ENCODE measurements around the gene TSPAN1. TPM values are rescaled to one million over a fixed set of nuclear protein-coding genes. Genes with fewer than 3 reads are reported as not detected.
"Not testable (repeated sequence)": the region's sequence is repeated elsewhere in the genome, so short reads cannot be mapped to it uniquely, and the experiment has no call there.

The TSPAN1 gene
- total and polyA plus RNA-seq, 2 experiments from 2014 or later = 32.1 to 69.5 TPM

DNA sequence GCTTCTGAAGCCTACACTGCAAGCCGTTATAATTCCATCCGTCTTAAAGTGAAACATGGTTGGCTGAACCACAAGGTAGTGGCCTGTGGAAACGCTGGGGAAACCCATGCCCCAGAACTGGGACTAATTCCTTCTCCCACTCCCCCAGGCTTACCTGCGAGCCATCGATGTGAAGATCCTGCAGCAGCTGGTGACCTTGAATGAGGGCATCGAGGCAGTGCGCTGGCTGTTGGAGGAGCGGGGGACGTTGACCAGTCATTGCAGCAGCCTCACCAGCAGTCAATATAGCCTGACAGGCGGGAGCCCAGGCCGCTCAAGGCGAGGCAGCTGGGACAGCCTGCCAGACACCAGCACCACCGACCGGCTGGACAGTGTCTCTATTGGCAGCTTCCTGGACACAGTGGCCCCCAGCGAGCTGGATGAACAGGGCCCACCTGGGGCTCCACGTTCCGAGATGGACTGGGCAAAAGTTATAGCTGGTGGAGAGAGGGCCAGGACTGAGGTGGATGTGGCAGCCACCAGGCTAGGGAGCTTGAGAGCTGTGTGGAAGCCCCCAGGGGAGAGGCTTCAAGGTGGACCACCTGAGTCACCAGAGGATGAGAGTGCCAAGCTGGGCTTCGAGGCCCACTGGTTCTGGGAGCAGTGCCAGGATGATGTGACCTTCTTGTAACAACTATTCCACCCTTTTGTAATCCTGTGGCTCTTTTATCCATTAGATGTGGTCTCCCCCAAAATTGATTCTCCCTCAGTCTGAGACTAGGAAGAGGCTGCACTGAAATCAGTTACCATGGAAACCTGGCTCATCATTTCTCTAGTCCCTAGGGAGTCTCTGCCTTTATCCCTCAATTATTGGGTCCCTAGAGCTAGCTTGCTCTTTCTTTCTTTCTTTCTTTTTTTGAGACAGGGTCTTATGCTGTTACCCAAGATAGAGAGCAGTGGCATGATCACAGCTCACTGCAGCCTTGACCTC is 44.9 kb downstream of the TSPAN1 start:
- TF ChIP-seq CTCF (IDR thresholded peaks at IDR 0.05; ENCODE audit: poor library complexity) (no peak), EZH2phosphoT487 (IDR thresholded peaks at IDR 0.05; ENCODE audit: low read depth, severe bottlenecking, unreplicated experiment) (no peak), EZH2 (IDR thresholded peaks at IDR 0.05; ENCODE audit: borderline replicate concordance) (no peak)
- Histone ChIP-seq H3K4me1 (ENCODE audit: insufficient read depth) (no peaks in the 10 kb centered on the region), H2AFZ (no peak overlapping the region), H4K20me1 (ENCODE audit: insufficient read depth, poor library complexity, severe bottlenecking) (no peaks in the 10 kb centered on the region), H3K9me3 (ENCODE audit: low read depth) (no peaks in the 10 kb centered on the region), H3K27me3 (no peaks in the 10 kb centered on the region), H3K4me3 (no peak overlapping the region), H3K36me3 (replicated peaks; ENCODE audit: insufficient read depth, low read depth) (no peaks in the 10 kb centered on the region), H3K27ac (no peak overlapping the region), H3K4me2 (no peak overlapping the region), H3K9me2 (replicated peaks; ENCODE audit: insufficient read depth) (no peaks in the 10 kb centered on the region), H3K79me2 (no peaks in the 10 kb centered on the region)
- DNase-seq (ENCODE audit: low spot score) = no peak
- 81% methylated on average over 18 of the region's 18 CpGs for WGBS (ENCODE audit: low lambda C conversion rate, missing lambda C conversion rate)

DNA sequence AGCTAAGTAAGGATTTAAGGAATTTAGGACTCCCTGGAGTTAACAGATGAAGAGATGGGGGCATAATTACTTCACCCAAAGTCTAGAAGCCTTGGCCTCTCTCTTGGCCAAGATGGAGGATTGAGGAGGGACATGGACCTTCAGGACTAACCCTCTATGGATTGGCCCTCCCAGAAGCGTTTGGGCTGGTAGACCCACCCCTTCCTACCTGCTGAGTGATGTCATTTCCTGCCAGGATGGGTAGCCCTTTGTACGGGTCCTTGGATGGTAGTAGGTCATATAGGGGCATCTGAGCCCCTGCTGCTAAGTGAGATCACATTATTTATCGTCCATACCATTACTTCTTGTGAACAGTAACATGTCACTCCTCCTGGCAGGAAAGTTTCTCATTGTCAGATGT is 45.9 kb downstream of the TSPAN1 start:
- no peak for DNase-seq (ENCODE audit: low spot score)
- Histone ChIP-seq H3K79me2 (no peaks in the 10 kb centered on the region), H3K27me3 (no peaks in the 10 kb centered on the region), H3K9me3 (ENCODE audit: low read depth) (no peaks in the 10 kb centered on the region), H4K20me1 (ENCODE audit: insufficient read depth, poor library complexity, severe bottlenecking) (no peaks in the 10 kb centered on the region), H3K36me3 (replicated peaks; ENCODE audit: insufficient read depth, low read depth) (no peaks in the 10 kb centered on the region), H3K4me2 (no peak overlapping the region), H3K4me3 (no peak overlapping the region), H3K9me2 (replicated peaks; ENCODE audit: insufficient read depth) (no peaks in the 10 kb centered on the region), H3K4me1 (ENCODE audit: insufficient read depth) (no peaks in the 10 kb centered on the region), H2AFZ (no peak overlapping the region), H3K27ac (no peak overlapping the region)
- TF ChIP-seq EZH2 (IDR thresholded peaks at IDR 0.05; ENCODE audit: borderline replicate concordance) = no peak
- no peak for TF ChIP-seq EZH2phosphoT487 (IDR thresholded peaks at IDR 0.05; ENCODE audit: low read depth, severe bottlenecking, unreplicated experiment)
- no peak for TF ChIP-seq CTCF (IDR thresholded peaks at IDR 0.05; ENCODE audit: poor library complexity)
- 91% methylated on average over 3 of the region's 3 CpGs for WGBS (ENCODE audit: low lambda C conversion rate, missing lambda C conversion rate)

DNA sequence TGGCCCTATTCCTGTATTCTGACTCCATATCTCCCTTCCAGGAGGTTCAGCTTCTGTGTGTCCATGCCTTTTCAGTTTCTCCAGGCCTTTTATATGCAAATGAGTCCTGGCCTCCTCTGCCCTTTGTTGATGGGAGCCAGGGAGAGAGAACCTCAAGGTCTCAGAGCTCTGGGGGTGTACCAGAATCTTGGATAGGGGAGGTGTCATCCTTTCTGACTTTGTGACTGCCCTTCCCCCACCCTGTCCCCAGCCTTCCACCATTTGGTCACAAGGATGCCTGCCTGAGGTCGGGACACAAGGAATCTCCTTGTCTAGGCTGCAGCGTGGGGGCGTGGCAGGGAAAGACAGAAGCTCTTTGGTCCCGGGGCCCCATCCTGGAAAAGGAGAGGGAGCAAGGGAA is 46.9 kb downstream of the TSPAN1 start:
- H3K4me3 ChIP-seq = no peak overlapping the region
- TF ChIP-seq EZH2phosphoT487 (IDR thresholded peaks at IDR 0.05; ENCODE audit: low read depth, severe bottlenecking, unreplicated experiment) = no peak
- no peak for TF ChIP-seq CTCF (IDR thresholded peaks at IDR 0.05; ENCODE audit: poor library complexity)
- no peak for TF ChIP-seq EZH2 (IDR thresholded peaks at IDR 0.05; ENCODE audit: borderline replicate concordance)
- H4K20me1 ChIP-seq (ENCODE audit: insufficient read depth, poor library complexity, severe bottlenecking) = no peaks in the 10 kb centered on the region
- 26% methylated on average over 4 of the region's 4 CpGs for WGBS (ENCODE audit: low lambda C conversion rate, missing lambda C conversion rate)
- no peaks in the 10 kb centered on the region for H3K79me2 ChIP-seq
- DNase-seq (ENCODE audit: low spot score) = peak; percentile 49
- no peak overlapping the region for H2AFZ ChIP-seq
- H3K27me3 ChIP-seq = no peaks in the 10 kb centered on the region
- H3K4me1 ChIP-seq (ENCODE audit: insufficient read depth) = no peaks in the 10 kb centered on the region
- H3K9me3 ChIP-seq (ENCODE audit: low read depth) = no peaks in the 10 kb centered on the region
- no peaks in the 10 kb centered on the region for H3K9me2 ChIP-seq (replicated peaks; ENCODE audit: insufficient read depth)
- H3K27ac ChIP-seq = no peak overlapping the region
- H3K4me2 ChIP-seq = no peak overlapping the region
- H3K36me3 ChIP-seq (replicated peaks; ENCODE audit: insufficient read depth, low read depth) = no peaks in the 10 kb centered on the region

DNA sequence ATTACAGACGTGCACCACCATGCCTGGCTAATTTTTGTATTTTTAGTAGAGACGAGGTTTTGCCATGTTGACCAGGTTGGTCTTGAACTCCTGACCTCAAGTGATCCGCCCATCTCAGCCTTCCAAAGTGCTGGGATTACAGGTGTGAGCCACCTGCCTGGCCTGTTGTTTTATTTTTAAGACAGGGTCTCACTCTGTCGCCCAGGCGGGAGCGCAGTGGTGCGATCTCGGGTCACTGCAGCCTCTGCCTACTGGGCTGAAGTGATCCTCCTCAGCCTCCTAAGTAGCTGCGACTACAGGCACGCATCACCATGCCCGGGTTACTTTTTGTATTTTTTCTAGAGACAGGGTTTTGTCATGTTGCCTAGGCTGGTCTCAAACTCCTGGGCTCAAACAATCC is 48.2 kb downstream of the TSPAN1 start:
- H3K27ac ChIP-seq; H3K4me3 ChIP-seq; DNase-seq (ENCODE audit: low spot score); H2AFZ ChIP-seq; H3K79me2 ChIP-seq; H3K9me2 ChIP-seq (replicated peaks; ENCODE audit: insufficient read depth); H3K4me2 ChIP-seq; H4K20me1 ChIP-seq (ENCODE audit: insufficient read depth, poor library complexity, severe bottlenecking); H3K27me3 ChIP-seq; H3K9me3 ChIP-seq (ENCODE audit: low read depth); H3K36me3 ChIP-seq (replicated peaks; ENCODE audit: insufficient read depth, low read depth); H3K4me1 ChIP-seq (ENCODE audit: insufficient read depth): not testable (repeated sequence)
- 87% methylated on average over 11 of the region's 11 CpGs for WGBS (ENCODE audit: low lambda C conversion rate, missing lambda C conversion rate)
